Stimulated activated CD8-positive, alpha-beta memory T cell treated with anti-CD3 and anti-CD28 coated beads, Interleukin-15, amount 100 ng/mL, for 24 hours (primary cell): Measurements from ENCODE around the gene KIAA1549.
"Not testable (repeated sequence)": the region's sequence is repeated elsewhere in the genome, so short reads cannot be mapped to it uniquely, and the experiment has no call there.

Experiments
- DNase-seq: peaks from one replicate; pipeline ENCODE4 v3.0.0-alpha.2; 2020; ENCODE audit warnings: low read depth

KIAA1549 gene

DNA sequence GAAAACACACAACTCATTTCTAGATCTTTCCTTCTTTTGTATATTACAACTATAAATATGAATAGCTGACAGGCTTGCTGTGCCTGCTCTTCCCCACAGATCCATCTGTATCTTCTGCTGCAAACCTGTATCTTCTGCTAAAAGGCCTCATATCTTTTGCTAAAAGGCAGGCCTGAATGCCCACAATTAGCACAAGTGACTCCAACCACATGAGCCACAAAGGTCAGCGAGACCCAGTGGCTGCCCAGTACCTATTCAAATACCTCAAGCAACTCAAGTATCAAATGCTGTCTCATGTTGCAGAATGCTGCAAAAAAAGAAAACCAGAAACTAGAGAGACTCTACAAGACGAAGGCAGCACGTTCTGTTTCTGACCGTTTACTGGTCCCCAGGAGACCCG lies 128.7 kb downstream of the KIAA1549 start:
- DNase-seq, result no peak

DNA sequence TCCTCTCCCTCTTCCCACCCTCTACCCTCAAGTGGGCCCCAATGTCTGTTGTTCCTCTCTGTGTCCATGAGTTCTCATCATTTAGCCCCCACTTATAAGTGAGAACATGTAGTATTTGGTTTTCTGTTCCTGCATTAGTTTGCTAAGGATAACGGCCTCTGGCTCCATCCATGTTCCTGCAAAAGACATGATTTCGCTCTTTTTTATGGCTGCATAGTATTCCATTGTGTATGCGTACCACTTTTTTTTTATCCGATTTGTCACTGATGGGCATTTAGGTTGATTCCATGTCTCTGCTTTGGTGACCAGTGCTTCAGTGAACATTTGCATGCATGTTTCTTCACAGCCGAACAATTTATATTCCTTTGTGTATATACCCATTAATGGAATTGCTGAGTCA lies 131.5 kb downstream of the KIAA1549 start:
- no peak for DNase-seq

DNA sequence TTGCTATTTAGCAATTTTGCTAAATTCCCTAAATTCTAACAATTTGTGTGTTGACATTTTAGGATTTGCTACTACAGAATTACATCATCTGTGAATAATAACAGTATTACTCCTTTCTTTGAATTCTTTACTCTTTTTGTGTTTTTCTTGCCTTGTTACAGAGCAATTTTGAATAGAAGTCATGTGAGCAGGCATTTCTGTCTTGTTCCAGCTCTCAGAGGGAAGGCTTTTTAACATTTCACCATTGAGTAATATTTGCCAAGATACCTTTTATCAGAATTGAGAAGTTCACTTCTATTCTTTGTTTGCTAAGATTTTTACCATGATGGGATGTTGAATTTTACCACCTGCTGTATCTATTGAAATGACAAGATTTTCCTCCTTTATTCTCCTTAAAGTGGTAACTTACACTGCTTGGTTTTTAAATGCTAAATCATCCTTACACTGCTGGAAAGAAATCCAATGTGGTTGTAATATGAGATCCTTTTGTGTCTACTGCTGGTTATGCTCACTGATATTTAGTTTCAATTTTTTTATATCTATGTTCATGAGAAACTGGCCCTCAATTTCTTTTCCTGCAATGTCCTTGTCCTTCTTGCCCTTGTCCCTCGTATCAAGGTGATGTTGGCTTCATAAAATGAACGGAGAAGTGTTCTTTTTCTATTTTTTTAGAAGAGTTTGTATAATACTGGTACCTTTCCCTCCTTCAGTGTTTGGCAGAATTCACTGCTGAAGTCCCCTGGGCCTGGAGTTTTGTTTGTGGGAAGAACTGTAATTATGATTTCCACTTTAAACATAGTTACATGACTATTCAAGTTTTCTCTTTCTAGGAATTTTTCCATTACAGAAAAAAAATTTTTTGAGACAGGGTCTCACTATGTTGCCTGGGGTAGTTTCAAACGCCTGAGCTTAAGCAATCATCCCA lies 132.9 kb downstream of the KIAA1549 start:
- DNase-seq, result no peak

DNA sequence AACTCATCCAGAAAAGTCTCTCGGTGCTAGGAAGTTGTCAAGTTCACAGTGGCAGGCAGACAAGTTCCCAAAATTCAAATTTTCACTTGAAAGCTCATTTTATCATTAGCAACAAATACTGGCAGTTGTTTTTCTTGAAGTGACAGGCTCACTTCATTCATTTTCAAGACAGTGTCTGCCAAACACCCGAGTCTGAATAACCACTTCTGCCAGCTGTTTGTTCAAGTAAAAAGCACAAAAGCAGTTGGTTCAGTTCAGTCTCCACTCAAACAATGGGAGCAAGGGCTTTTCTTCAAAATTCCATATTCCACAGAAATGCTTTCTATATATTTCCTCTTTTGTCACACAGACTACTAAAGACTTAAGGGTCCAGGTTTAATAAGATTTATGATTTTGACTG lies 135.5 kb downstream of the KIAA1549 start:
- no peak for DNase-seq

DNA sequence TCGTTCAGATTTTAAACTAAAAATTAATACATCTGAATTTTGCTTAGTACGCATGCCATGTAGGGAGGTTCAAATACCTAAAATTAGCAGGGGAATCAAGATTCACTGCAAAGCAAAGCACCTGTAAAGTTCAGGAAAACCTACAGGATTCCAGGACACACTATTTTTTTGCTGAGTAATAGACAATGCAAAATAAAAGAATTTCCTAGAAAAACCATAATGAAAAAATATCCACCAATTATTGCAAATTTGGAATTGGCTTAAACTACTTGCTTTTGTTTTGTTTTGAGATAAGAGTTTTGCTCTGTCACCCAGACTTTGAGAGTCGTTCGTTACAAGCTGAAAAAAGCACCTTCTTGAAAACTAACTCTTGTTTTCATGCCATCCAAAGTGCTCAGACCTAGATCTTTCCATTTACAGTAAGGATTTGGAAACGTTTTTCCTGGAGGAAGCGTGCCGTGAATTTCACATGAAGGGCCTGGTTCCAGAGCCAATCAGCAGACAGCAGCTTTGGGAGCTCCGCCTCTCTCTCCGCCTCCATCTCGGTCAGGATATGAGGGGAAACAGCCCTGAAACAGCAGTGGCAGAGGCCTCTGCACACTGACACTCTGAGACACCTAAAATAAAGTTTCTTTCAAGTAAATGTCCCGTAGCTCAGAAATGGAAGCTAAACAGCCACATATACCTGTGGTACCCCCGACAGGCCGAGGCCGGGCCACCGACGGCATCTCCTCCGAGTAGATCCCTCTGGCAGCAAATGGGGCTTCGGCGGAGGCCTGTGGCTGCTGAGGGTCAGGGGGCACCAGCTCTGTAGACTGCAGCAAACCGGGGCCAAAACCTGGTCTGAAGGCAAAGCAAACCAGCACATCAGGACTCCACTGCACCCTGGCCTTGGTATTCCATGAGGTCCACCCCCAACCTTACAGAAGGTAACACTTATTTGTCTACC lies 137.3 kb downstream of the KIAA1549 start:
- no peak for DNase-seq

DNA sequence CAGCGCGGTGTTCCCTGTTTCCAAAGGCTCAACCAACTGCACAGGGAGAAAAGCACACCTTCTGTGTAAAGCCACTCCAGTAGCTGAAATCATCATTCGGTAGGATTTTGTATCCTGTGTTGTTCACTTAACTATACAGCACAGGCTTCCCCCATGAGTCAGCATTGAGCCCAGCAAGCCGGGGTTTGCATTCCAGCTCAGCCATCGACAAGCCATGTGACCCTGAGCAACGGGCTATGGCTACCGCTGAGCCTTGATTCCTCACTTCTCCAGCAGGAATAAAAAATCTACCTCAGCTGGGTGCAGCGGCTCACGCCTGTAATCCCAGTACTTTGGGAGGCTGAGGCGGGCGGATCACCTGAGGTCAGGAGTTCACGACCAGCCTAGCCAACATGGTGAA lies 139.1 kb downstream of the KIAA1549 start:
- no peak for DNase-seq

DNA sequence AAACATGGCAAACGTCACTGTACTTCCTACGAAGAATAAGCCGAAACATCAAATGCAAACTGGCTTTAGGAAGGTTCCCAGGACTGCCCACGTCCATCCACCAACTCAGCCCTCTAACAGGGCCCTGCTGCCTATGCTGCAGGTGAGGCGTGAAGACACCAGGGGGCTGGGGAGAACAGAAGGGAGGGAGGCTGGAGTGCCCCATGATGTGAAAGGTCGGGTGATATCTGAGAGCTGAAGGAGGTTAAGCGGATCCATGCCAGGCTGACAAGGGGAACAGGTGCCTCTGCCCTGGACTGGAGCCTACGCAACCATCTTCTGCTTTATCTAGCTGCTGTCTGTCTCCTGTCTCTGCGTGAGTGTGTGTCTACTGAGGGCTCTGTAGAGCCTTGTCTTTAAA lies 143.0 kb downstream of the KIAA1549 start:
- DNase-seq, result no peak

DNA sequence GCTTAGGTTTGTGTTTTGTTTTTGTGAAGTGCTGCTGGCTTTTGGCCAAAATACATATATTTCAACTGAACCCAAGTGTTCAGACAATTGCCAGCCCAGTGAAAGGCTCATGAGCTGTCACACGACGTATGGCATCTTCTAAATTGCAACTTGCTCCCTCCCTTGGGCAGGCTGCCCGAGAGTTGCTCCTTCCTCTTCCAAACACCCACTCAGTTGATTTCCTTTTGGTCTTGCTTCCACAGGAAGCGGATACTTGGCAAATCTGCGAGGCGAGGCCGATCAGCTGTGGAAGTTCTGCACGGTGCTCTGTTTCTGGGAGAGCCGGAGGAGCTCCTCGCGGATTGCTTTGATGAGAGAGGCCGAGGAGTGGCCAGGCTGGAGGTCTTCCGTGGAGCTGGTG lies 143.6 kb downstream of the KIAA1549 start:
- no peak for DNase-seq

DNA sequence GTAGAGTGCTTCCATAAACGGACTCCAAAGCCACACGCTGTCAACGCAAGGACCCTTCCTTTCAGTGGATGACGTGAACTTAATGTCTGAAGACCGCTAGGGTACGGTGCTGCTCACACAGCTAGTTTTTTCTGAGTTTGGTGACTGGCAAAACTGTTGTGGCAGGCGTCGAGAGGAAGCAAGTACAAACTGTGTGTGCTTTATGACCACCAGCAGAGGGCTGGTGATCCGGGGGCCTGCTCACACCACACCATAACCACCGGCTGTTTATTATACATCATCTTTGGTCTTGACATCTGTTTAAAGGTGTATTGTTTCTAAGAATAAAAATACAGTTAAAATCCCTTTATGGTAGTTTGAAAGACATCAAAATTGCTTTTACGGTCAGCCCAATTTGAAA lies 146.1 kb downstream of the KIAA1549 start:
- DNase-seq, result no peak

DNA sequence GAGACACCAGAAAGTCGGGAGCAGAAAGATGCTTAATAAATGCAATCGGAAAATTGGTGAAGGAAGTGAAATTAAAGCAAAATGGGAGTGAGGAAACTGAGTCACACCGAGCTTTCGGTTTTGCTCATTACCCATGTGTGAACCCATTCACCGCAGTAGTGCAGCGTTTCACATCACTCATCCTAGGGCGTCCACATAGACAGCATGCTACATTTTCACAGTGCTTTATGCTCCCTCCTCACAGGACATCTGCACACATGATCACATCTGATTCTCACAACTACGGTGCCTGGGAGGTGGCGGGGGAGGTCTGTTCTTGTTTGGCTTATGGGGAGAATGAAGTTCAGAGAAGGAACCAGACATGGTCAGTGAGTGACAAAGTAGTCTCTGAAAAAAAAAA lies 146.6 kb downstream of the KIAA1549 start:
- no peak for DNase-seq

DNA sequence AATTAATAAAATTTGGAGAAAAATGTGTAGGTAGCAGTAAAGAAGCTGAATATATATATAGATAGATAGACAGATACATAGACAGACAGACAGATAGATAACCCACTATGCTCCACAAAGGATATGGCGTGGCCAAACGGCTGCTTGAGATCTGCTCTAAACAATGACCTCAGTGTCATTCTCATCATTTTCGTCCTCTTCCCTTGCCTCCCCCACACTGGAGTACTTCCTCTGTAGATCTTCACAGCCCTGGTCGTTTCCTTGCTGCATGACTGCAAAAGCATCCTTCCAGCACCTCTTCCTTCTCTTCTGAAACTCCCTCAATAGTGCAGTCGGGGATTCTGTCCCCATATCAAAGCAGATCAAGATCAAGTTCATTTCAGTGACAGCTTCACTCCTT lies 147.6 kb downstream of the KIAA1549 start:
- no peak for DNase-seq

DNA sequence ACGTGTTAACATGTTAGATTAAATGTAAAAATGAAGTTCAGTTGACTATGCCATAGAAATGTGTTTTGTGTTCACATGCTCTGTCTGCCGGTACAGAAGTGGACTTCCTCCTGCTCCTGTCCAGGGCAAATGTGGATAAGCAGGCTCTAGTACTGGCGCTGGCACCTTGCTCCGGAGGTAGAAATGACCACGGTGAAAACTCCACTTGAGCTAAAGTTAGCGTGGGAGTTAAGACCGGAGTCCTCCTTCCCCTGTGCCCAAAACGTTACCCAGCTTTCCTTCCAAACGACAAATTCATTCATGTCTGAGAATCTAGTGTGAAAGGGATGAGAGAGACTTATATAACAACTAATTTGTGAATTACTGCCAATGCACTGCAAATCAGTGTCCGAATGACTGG lies 148.2 kb downstream of the KIAA1549 start:
- DNase-seq, result no peak

DNA sequence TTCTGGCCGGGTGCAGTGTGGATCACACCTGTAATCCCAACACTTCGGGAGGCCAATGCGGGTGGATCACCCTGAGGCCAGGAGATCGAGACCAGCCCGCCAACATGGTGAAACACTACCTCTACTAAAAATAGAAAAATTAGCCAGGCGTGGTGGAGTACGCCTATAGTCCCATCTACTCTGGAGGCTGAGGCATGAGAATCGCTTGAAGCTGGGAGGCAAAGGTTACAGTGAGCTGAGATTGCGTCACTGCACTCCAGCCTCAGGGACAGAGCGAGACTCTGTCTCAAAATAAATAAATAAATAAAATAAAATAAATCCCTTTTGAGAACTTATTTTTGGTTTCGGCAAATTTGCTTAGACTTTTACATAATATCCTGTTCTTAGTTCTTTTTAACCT lies 151.9 kb downstream of the KIAA1549 start:
- DNase-seq, result no peak

DNA sequence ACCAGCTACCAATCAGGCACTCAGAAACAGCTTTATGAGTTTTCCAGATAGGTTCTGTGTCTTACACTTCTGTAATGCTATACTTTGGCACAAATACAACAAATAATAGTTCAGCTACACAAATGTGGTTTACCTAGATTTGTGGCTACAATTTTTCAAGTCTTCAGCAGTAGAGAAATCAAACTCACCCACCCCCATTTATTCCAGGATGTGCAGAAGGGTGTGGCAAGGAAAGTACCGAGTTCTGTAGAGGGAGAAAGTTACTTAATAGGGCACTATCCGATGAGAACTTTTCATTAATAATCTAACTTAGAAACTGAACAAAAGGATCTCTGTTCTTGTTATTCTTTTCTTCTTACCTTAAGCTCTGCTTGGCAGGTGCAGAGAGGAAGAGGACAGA lies 152.9 kb downstream of the KIAA1549 start:
- DNase-seq, result no peak

DNA sequence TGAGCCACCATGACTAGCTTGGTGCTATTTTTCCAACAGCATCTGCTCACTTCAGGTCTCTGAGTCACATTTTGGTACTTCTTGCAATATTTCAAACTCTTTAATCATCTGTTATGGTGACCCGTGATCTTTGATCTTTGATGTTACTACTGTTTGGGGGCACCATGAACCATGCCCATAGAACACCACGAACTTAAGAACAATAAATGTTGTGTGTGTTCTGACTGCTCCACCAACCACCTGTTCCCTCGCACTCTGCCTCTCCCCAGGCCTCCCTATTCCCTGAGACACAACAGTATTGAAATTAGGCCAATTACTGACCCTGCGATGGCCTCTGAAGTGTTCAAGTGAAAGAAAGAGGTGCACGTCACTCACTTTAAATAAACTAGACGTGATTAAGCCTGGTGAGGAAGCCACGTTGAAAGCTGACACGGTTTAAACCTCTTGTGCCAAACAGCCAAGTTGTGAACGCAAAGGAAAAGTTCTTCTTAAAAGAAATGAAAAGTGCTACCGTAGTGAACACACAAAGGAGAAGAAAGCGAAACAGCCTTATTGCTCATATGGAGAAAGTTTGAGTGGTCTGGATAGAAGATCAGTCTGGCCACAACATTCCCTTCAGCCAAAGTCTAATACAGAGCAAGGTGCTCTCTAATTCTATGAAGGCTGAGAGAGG lies 156.0 kb downstream of the KIAA1549 start:
- no peak for DNase-seq

DNA sequence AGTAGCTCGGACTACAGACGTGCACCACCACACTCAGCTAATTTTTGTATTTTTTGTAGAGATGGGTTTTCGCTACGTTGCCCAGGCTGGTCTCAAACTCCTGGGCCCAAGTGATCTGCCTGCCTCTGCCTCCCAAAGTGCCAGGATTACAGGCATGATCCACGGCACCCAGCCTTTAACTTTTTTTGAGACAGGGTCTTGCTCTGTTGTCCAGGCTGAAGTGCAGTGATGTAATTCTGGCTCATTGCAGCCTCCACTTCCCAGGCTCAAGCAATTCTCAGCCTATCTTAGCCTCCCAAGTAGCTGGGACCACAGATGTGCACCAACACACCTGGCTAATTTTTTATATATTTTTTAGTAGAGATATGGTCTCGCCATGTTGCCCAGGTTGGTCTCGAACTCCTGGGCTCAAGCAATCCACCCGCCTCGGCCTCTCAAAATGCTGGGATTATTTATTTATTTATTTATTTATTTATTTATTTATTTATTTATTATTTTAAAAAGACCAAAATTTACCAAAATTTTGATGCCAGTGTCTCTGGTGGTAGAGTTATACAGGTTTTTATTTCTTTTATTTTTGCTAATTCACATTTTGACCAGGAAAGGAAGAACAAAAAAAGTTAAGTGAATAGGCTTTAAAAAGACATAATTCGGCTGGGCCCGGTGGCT lies 158.2 kb downstream of the KIAA1549 start:
- no peak for DNase-seq

DNA sequence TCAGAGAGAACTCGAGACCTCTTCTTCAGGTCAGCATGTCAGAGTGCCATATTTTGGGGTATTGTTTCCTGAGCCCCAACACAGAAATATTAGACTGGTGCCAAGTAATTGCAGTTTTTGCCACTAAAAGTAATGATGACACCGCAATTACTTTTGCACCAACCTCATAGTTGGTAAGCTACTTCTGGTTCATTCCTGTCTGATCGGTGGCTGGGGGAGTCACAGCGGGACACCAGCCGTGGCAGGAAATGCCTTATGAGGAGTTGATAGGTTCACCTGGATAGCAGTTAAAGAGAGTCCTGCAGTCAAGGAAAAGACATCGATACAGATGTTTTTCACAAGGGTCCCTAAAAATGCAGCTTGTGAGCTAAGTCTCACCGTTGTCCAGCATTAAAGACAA lies 159.3 kb downstream of the KIAA1549 start:
- DNase-seq, result no peak

DNA sequence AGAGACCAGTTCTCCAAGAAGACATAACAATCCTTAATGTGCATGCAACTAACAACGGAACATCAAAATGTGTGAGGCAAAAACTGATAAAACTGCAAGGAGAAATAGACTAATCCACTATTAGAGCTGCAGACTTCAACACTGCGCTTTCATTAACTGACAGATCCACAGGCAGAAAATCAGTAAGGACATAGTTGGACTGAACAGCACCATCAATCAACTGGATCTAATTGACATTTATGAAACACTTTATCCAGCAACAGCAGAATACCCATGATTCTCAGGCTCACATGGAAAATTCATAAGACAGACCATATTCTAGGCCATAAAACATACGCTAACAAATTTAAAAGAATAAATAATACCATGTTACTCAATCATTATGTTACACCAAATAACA lies 161.6 kb downstream of the KIAA1549 start:
- DNase-seq, result no peak

DNA sequence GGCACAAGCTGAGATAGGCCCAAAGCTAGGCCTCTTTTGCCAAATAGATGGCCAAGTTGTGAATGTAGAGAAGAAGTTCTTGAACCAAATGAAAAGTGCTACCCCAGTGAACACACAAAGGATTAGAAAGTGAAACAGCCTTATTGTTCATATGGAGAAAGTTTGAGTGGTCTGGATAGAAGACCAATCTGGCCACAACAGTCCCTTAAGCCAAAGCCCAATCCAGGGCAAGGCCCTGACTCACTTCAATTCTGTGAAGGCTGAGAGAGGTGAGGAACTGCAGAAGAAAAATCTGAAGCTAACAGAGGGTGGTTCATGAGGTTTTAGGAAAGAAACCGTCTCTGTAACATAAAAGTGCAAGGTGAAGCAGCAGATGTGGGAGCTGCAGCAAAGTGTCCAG lies 164.5 kb downstream of the KIAA1549 start:
- no peak for DNase-seq

DNA sequence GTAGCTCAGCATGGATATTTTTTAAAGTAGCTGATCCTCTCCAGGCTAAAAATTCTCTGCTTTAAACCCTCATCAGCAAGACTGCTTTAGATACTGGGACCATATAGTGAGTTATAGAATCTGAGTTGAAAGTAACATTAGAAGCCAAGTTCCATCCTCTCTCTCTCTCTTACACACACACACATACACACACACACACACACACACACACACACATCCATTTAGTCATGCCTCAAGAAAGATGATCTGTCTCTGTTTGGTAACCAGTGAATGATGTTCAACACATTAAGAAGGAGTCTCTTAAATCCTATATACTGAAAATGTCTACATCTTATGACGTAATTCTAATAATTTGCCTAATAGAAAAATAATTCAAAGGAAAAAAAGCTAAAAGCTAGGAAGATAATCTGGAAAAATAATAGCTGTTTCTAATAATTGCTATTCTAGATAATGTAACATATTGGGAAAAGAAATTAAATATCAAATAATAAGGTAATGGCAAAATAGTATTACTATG lies 166.3 kb downstream of the KIAA1549 start:
- no peak for DNase-seq

DNA sequence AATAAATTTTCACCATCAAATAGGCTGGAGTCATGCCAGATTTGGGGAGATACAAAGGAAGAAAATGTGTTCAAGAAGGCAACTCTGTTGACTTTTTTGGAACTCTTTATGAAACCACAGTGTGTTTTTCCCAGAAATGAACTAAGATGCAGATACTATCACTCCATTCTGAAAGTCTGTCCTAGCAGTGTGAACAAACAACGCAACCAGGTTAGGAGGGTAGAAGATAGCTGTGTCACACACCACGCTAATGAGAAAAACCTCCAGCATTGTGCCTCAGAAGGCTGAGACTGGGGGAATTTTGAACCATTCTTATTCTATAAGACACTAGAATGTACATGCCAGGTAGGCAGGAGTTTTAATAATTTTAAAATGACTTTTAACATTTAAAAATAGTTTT lies 167.2 kb downstream of the KIAA1549 start:
- no peak for DNase-seq

DNA sequence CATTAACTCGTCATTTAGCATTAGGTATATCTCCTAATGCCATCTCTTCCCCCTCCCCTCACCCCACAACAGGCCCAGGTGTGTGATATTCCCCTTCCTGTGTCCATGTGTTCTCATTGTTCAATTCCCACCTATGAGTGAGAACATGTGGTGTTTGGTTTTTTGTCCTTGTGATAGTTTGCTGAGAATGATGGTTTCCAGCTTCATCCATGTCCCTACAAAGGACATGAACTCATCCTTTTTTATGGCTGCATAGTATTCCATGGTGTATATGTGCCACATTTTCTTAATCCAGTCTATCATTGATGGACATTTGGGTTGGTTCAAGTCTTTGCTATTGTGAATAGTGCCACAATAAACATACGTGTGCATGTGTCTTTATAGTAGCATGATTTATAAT lies 169.9 kb downstream of the KIAA1549 start:
- not testable (repeated sequence) for DNase-seq
